GM21526 (cell line): Measurements from ENCODE around the gene STOML1.

Experiments used
- ATAC-seq: cut with Tn5 transposase; IDR thresholded peaks from one replicate; pipeline ENCODE4 v1.9.1; 2021; ENCODE audit warnings: moderate library complexity; ENCODE audit not compliant: unreplicated experiment, low FRiP score

The STOML1 gene, protein sequence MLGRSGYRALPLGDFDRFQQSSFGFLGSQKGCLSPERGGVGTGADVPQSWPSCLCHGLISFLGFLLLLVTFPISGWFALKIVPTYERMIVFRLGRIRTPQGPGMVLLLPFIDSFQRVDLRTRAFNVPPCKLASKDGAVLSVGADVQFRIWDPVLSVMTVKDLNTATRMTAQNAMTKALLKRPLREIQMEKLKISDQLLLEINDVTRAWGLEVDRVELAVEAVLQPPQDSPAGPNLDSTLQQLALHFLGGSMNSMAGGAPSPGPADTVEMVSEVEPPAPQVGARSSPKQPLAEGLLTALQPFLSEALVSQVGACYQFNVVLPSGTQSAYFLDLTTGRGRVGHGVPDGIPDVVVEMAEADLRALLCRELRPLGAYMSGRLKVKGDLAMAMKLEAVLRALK

GRCh38 chr15:73991726-73992593 lies at the start of gene STOML1:
TSS of gene STOML1 (minus strand) at chr15:73992295. CDS start at chr15:73992223, 72 bp downstream.
- peak; percentile 60 for ATAC-seq

DNA sequence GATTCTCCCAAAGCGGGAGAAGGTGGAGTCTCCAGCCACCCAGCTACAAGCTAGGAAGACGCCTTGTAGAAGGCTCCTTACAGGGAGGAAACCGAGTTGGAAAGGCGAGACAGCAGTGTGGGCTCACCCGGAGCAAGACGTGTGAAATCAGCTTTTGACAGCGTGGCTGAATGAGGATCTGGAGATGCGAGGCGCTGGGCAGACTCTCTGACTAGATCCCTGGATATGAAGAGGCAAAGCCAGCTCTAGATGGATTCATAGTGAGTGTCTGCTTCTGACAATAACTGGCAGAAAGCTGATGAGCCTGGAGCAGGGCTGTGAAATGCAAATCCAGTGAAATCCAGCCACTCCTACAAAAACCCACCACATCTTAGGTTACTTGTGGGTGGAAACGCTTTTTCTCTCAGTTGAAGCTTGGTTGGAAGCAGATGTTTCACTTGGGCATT lies 49.2 kb upstream of the STOML1 start:
- ATAC-seq = no peak

DNA sequence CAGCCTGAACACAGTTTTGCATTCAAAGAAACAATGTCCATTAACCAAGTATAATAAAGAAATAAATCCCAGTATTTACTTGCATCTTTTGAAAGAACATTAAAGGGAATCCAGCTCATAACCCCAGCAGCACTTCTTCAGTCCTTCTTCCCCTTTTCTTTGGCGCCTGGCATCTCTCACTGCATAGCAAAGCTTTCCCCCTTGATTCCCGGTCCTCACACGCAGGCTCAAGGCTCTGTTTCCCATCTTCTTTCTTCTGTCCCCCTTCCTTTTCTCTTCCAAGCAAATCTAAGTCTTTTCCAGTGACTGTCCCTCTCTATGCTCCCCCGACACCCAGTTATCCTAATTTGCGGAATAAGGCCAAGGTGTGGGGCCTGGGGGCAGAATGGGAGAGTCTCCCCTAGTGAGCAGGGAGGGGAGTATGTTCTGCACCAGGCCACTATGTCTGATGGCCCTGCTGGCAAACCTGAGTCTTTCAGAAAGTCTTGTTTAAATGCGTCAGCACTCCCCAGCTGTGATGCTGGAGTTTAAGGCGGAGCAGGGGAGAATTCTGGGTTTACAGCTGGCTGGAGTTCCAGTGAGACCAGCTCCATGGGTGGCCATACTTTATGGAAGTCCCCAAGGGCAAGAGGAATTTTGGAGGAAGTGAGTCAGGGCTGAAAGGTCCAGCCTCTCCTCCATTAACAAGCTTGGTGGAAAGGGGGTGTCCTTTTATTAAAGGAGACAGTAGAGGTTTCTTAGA lies 48.2 kb upstream of the STOML1 start:
- ATAC-seq = no peak

GRCh38 chr15:74039656-74040010 lies 47.5 kb upstream of the STOML1 start:
- ATAC-seq = no peak

DNA sequence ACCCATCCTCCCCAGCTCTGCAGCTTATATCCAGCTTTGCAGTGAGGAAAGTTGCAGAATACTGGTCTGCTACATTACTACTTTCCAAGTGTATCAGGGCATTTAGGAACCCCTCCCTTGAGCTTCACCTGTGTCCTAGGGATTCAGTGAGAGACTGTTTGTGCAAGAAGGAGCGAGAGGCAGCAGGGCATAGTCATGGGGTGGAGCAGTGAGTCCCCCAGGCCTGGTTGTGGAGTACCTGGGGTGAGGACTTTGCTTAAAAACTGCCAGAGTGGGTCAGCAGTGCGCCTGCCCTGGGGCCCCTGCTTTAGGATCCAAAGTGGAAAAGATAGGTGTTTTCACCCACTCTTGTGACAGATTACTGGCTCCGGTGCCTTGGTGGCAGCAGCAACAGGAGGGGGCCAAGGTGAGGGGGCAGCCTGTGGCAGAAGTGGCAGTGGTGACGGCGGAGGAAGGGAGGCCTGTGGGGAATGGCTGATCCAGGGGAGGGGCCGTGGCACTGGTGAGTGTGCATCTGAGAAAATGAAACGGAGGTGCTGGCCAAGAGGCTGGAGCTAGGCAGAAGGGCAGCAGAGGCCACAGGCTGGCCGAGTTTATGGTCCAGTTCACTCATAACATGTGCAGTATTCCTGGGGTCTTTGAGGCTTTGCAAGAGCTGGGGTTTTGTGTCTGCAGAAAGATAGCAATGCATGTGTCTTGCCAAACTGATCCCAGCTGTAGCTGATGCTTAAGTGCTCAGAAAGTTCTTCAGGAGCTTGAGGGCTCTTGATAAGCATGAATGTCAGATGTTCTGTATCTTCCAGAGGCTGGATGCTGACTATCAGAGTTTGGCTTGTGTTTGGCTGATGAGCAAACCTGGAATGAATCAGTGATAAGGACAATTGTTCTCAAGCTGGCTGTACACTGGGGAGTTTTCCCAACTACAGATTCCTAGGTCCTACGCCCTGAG lies 46.9 kb upstream of the STOML1 start:
- no peak for ATAC-seq

GRCh38 chr15:74037171-74038117 lies 45.3 kb upstream of the STOML1 start:
- no peak for ATAC-seq

DNA sequence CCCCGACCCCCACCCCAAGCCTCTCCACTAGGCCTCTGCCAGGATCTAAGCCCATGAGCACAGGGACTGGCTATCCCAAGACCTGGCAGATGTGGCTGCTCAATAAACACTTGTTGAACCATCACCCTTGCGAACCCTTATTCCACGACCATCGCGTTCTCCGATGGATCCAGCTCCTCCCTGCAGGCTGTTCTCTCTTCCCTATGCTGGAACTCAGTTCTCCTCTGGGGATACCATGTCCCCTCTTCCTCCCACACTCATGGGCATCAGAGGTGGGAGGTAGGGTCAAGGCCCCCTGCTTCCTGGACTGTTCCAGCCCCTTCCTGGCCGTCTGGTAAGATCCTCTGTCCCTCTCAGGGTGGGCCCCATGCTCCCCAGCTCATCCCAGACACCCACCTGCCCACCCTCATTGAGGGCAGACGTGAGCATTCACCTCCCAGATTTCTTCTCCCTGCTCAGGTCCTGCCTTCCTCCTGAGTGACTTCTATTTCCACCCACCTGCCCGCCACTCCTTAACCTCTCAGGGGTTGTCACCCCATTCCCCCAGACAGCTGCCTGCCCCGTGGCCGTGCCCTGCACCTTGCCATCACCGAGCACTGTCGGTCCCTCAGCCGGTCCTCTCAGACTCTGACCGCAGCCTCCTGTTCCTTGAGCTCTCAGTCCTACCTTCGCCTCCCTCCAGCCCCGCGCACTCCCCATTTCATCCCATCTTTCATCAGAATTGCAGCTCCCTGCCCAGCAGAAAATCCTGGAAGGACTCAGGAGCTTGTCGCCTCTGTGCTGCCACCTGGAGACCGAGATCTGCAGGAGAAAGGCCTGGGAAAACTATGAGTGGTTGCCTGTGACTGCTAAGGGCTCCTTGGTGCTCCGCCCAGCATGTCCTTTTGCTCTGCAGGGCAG lies 44.4 kb upstream of the STOML1 start:
- no peak for ATAC-seq

GRCh38 chr15:74035121-74036017 lies 43.3 kb upstream of the STOML1 start:
- no peak for ATAC-seq

GRCh38 chr15:74034206-74034755 lies 42.2 kb upstream of the STOML1 start:
- ATAC-seq = no peak

DNA sequence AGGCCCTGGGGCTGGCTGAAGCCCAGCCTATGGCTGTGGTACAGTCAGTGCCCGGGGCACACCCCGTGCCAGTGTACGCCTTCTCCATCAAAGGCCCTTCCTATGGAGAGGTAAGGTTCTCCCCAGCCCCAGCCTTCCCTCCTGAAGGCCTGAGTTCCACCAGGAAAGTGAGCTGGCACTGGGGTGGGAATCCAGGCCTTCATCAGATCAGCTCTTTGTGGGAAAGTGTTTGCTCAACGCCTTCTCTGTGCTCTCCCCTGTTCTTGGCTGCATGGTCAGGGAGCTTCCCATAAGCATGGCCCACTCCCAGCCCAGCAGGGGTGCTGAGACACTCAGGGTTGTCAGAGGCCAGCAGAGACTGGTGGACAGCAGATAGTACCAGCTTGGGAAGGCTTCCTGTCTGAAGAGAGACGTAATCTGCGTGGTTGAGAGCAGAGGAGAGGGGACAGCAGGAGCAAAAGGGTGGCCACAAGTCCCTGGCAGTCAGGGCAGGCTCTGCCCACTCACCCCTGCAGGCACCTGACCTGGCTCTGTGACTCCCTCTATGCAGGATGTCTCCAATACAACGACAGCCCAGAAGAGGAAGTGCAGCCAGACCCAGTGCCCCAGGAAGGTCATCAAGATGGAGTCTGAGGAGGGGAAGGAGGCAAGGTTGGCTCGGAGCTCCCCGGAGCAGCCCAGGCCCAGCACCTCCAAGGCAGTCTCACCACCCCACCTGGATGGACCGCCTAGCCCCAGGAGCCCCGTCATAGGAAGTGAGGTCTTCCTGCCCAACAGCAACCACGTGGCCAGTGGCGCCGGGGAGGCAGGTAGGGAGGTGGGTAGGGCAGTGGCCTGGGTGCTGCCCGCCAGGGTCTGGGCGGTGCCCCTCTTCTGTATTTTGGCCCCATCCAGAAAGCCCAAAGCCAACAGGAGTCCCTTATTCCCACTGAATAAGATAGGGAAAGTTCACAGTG lies 40.8 kb upstream of the STOML1 start:
- no peak for ATAC-seq

GRCh38 chr15:74032046-74032445 lies 40.0 kb upstream of the STOML1 start:
- ATAC-seq = no peak

GRCh38 chr15:74028646-74029045 lies 36.6 kb upstream of the STOML1 start:
- ATAC-seq = no peak

DNA sequence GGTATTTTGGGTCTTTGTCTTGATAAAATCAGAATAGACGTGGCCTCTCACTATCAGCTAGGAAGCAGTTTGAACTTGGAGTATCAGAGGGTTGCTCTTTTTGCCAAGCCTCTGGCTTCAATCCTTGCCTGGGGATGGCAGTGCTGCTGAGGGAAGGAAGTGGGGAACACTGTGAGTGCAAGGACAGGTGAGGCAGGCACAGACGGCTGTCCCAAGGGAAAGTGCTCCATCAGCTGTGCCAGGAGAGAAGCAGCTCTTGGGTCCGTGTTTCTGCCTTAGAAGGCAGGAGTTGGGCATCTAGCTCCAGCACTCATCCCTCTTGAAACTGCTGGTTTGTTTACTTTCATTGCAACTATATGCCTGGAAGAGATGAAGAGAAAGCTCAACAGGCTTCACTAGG lies 35.6 kb upstream of the STOML1 start:
- no peak for ATAC-seq

- ATAC-seq = no peak
Measured at GRCh38 chr15:74025436-74025835, 33.3 kb upstream of the STOML1 start.

DNA sequence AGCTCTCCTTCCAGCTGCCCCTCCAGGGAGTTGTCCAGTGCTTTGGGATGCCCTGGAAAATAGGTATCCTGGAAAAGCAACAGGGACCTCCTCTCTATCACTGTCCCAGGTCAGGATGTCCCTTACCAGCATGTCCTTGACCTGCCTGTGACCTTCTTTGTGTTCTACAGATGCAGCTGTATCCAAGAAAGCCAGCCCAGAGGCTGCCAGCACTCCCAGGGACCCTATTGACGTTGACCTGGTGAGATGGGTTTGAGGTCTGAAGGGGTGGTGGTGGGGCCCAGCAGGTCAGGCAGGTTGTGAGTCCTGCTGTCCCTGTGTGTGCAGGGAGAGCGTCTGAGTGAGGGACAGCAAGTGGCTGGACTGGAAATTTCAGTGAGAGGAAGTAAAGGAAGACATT lies 32.6 kb upstream of the STOML1 start:
- no peak for ATAC-seq
